Measurements from ENCODE around the gene GAB4.

GRCh38 chr22:16933291-16934282 is 74.4 kb downstream of the GAB4 start:
- no peak for TF ChIP-seq CTCF (IDR thresholded peaks at IDR 0.05)
- TF ChIP-seq POLR2A (IDR thresholded peaks at IDR 0.05), result no peak

Measured in uterus (tissue), 2 donors.